OCI-LY7 (cell line): ENCODE measurements around the gene TLE5. TPM values are rescaled to one million over a fixed set of nuclear protein-coding genes. Genes with fewer than 3 reads are reported as not detected.

ENCODE experiments used
- BruUV-seq: library from RNA; stranded (reverse); fragments of 400-500 nt; replicated peaks from 2 replicates; lab custom pipeline; 2021; lab: Mats Ljungman, UMichigan
- CTCF ChIA-PET: fragments of 300-600 bp; sonication (Branson Sonifier 250); formaldehyde crosslinking; loops from one replicate; lab custom pipeline; 2022; ENCODE audit warnings: antibody characterized with exemption; ENCODE audit not compliant: unreplicated experiment; lab: Charles Lee
- POLR2A ChIA-PET: fragments of 300-600 bp; sonication (Branson Sonifier 250); formaldehyde crosslinking; loops from one replicate; lab custom pipeline; 2022; ENCODE audit warnings: antibody characterized with exemption; lab: Charles Lee
- DNase-seq: peaks from one replicate; pipeline ENCODE4 v3.0.0-alpha.2; 2015; ENCODE audit warnings: low spot score
- H2AFZ ChIP-seq: fragments of 200-600 bp; sonication (generic), shearing (Covaris generic); 2 replicates; pipeline ENCODE4 v1.6.1; 2014; ENCODE audit warnings: mild to moderate bottlenecking, antibody characterized with exemption, low read length, moderate library complexity
- H3K27ac ChIP-seq: fragments of 200-600 bp; sonication (generic); 2 replicates; pipeline ENCODE4 v1.5.1; 2014; ENCODE audit warnings: mixed run types, low read depth, mild to moderate bottlenecking, moderate library complexity, low read length, inconsistent platforms; ENCODE audit not compliant: poor library complexity, severe bottlenecking
- H3K36me3 ChIP-seq: fragments of 200-600 bp; sonication (generic); 2 replicates; pipeline ENCODE4 v1.6.1; 2014; ENCODE audit warnings: mild to moderate bottlenecking, antibody characterized with exemption, low read length, moderate library complexity, mixed read lengths; ENCODE audit not compliant: insufficient read depth
- H3K4me1 ChIP-seq: fragments of 200-600 bp; sonication (generic); 2 replicates; pipeline ENCODE4 v1.5.1; 2014; ENCODE audit warnings: mild to moderate bottlenecking, low read length; ENCODE audit not compliant: insufficient read depth, poor library complexity, severe bottlenecking
- H3K4me2 ChIP-seq: fragments of 200-600 bp; sonication (generic); 2 replicates; pipeline ENCODE4 v1.6.1; 2014; ENCODE audit warnings: mild to moderate bottlenecking, low read length
- H3K4me3 ChIP-seq: fragments of 200-600 bp; sonication (generic); 2 replicates; pipeline ENCODE4 v1.5.1; 2014; ENCODE audit warnings: mild to moderate bottlenecking, low read depth, low read length; ENCODE audit not compliant: poor library complexity, severe bottlenecking
- H3K79me2 ChIP-seq: fragments of 200-600 bp; sonication (generic); 2 replicates; pipeline ENCODE4 v1.6.1; 2016; ENCODE audit warnings: low read depth, mild to moderate bottlenecking, low read length, moderate library complexity, mixed read lengths; ENCODE audit not compliant: insufficient read depth
- H3K9me2 ChIP-seq: fragments of 200-600 bp; sonication (generic); 2 replicates; pipeline ENCODE4 v1.6.1; 2016; ENCODE audit warnings: mild to moderate bottlenecking, low read length, mixed read lengths; ENCODE audit not compliant: insufficient read depth
- H3K9me3 ChIP-seq: fragments of 200-600 bp; sonication (generic); 2 replicates; pipeline ENCODE4 v1.6.1; 2014; ENCODE audit warnings: mild to moderate bottlenecking, mixed run types, low read length, mixed read lengths
- H4K20me1 ChIP-seq: fragments of 200-600 bp; sonication (generic); 2 replicates; pipeline ENCODE4 v1.6.1; 2014; ENCODE audit warnings: mild to moderate bottlenecking, antibody characterized with exemption, low read length, moderate library complexity, mixed read lengths; ENCODE audit not compliant: insufficient read depth
- CTCF ChIP-seq: fragments of 200-600 bp; sonication (generic); conservative IDR thresholded peaks from 2 replicates; pipeline ENCODE4 v1.5.1; 2014; ENCODE audit warnings: mild to moderate bottlenecking, antibody characterized with exemption, low read length, moderate library complexity, mixed read lengths
- EZH2phosphoT487 ChIP-seq: fragments of 200-600 bp; sonication (generic); IDR thresholded peaks from 2 replicates; pipeline ENCODE4 v1.6.1; 2018; ENCODE audit warnings: low read depth, borderline replicate concordance, mild to moderate bottlenecking, mixed run types, antibody characterized with exemption, low read length, moderate library complexity, mixed read lengths
- intact Hi-C: fragments of 100-400 bp; cut with micrococcal nuclease; formaldehyde crosslinking; loops from one replicate; pipeline ENCODE4 v1.10.0; 2022; ENCODE audit not compliant: unreplicated experiment
- total RNA-seq, 2 experiments: library from RNA; depleted of rRNA in 1 of 2; stranded (reverse); fragments of >200 nt in 1 of 2; shearing (Covaris generic) in 1 of 2; gene quantifications; 2 replicates each; pipeline ENCODE4 v1.2.3, GENCODE V29; 2014 to 2022

Gene TLE5
- total RNA-seq, 2 experiments from 2014 or later, result 376 to 424 TPM

DNA sequence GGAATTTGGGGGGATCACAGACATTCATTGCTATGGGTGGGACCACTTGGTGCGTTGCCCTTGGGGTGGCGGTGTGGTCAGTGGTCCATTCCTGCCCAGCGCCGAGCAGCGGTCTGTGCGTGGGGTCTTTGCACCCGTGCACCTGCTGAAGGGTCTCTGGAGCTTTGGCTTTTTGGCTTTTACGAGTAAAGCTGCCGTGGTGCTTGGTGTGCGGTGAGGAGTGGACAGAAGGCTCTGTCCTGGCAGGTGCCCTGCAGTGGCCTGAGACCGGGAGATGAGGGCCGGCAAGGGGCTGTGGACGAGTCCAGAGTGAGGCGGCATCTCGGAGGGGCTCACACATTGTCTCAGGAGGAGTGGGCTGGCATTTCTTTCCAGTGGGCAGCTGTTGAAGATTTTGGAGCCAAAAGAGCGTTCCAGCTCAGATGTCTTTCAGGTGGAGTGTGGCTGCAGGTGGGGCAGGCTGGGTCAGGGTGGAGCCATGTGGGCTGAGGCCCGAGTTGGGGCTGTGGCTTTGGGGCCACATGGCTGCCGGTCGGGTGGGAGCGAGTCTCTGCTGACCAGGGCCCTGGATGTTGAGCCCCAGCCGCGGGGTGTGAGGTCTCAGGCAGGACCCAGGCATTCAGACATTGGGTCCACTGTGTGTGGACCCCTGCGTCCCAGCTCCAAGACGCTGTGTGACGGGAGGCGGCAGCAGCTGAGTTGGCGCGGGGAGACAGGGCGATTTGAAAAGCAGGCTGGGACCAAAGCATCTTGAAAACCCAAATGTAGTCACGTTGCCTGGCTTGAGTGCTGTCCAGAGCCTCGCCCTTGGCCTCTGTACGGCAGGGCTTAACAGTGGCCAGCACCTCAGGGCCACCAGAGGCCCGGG, 43.6 kb upstream of the TLE5 start:
- no peak overlapping the region for H2AFZ ChIP-seq
- ChIA-PET POLR2A (no interaction called here), CTCF (no interaction called here)
- no peak for TF ChIP-seq CTCF
- no peak for TF ChIP-seq EZH2phosphoT487
- H3K79me2 ChIP-seq, result no peaks in the 10 kb centered on the region
- H3K27ac ChIP-seq, result no peak overlapping the region
- H3K36me3 ChIP-seq, result no peaks in the 10 kb centered on the region
- no peaks in the 10 kb centered on the region for H3K9me3 ChIP-seq
- peaks cover 3% of the 10 kb centered on the region; the same call in 1 of the 2 replicates for H4K20me1 ChIP-seq
- no peaks in the 10 kb centered on the region for H3K9me2 ChIP-seq
- no peak for DNase-seq
- H3K4me3 ChIP-seq, result no peak overlapping the region
- intact Hi-C loops, result no loop called here
- no peak overlapping the region for H3K4me2 ChIP-seq
- no TSS peak for BruUV-seq
- peaks cover 7% of the 10 kb centered on the region for H3K4me1 ChIP-seq

GRCh38 chr19:3104708-3104983, 42.4 kb upstream of the TLE5 start:
- POLR2A ChIA-PET, result interaction anchor here (0.6 kb wide), 1 partner anchor 154 kb away, joined by 3 read pairs; no protein-coding TSS in a partner anchor
- H4K20me1 ChIP-seq, result peaks cover 9% of the 10 kb centered on the region; the same call in 1 of the 2 replicates
- H3K9me2 ChIP-seq, result no peaks in the 10 kb centered on the region
- no peak overlapping the region for H3K4me2 ChIP-seq
- intact Hi-C loops, result loop anchor here (1.0 kb wide), 2 partner anchors 28 to 142 kb away; no protein-coding TSS in a partner anchor
- no peaks in the 10 kb centered on the region for H3K79me2 ChIP-seq
- no peak for DNase-seq
- H3K9me3 ChIP-seq, result no peaks in the 10 kb centered on the region
- CTCF ChIA-PET, result no interaction called here
- peaks cover 8% of the 10 kb centered on the region for H3K4me1 ChIP-seq
- TF ChIP-seq CTCF (no peak), EZH2phosphoT487 (no peak)
- no peak overlapping the region for H3K4me3 ChIP-seq
- BruUV-seq, result no TSS peak
- H3K27ac ChIP-seq, result no peak overlapping the region
- no peak overlapping the region for H2AFZ ChIP-seq
- no peaks in the 10 kb centered on the region for H3K36me3 ChIP-seq
